Ishikawa (cell line): ENCODE results near the gene PIEZO2.

Experiments
- CREB1 ChIP-seq: IDR thresholded peaks from 2 replicates; pipeline ENCODE4 v1.6.1; 2012; ENCODE audit warnings: low read depth
- FOXM1 ChIP-seq: IDR thresholded peaks from 2 replicates; pipeline ENCODE4 v1.6.1; 2012; ENCODE audit warnings: low read depth, borderline replicate concordance
- MAX ChIP-seq: IDR thresholded peaks from 2 replicates; pipeline ENCODE4 v1.6.1; 2012
- REST ChIP-seq: IDR thresholded peaks from 2 replicates; pipeline ENCODE4 v1.6.1; 2012; ENCODE audit warnings: low read depth, mild to moderate bottlenecking
- TAF1 ChIP-seq: IDR thresholded peaks from 2 replicates; pipeline ENCODE4 v1.6.1; 2012; ENCODE audit warnings: low read depth, mild to moderate bottlenecking
- YY1 ChIP-seq: IDR thresholded peaks from 2 replicates; pipeline ENCODE4 v1.6.1; 2012; ENCODE audit warnings: low read depth

- TF ChIP-seq YY1 (no peak), FOXM1 (no peak), MAX (no peak), REST (no peak), TAF1 (no peak), CREB1 (no peak)
These were observed 229.5 kb downstream of the PIEZO2 start for GRCh38 chr18:10919851-10920250.
